ENCODE measurements around the gene PRKN. TPM values are rescaled to one million over a fixed set of nuclear protein-coding genes. Genes with fewer than 3 reads are reported as not detected.

The PRKN gene
- total and polyA plus RNA-seq, 2 donors (not counting 1 experiment from before 2014, with no cell fraction given): 0.43 to 4.6 TPM

DNA sequence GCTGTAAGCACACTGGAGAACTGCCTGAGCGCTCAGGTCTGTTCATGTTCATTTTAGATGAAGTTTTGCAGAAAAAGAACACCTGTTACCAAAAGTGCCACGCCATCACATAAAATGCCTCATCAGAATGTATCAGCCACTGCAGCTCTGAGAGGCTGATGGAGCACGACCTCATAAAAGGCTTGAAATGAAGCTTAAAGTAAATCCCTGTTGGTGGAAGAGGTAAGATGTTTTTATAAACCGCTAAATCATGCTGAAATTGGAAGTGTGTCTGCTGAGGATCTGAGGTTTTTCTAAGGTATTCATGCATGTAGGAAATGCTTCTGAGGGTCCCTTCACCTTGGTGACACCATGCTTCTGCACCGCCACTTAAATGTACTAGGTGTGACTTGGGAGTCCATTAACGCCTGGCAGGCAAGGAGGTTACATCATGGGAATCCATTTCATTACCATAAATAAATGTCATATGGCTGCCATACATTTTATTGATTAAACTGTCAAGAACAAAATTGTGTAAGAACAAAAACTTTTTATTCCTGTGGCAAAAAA is 1090.6 kb downstream of the PRKN start:
- Histone ChIP-seq H3K4me1 (ENCODE audit: control insufficient read depth, extremely low read depth, insufficient read depth, low read length) (no peaks in the 10 kb centered on the region), H3K36me3 (ENCODE audit: control insufficient read depth, insufficient read depth, low read length) (no peaks in the 10 kb centered on the region), H4K20me1 (ENCODE audit: control insufficient read depth, extremely low read depth, insufficient read depth, low read length) (no peaks in the 10 kb centered on the region), H2AFZ (ENCODE audit: low read length) (no peak overlapping the region), H3K79me2 (ENCODE audit: control insufficient read depth, insufficient read depth, low read length) (no peaks in the 10 kb centered on the region), H3K9ac (ENCODE audit: insufficient read depth, low read length) (no peak overlapping the region), H3K9me3 (ENCODE audit: control insufficient read depth, insufficient read depth, low read depth, low read length) (no peaks in the 10 kb centered on the region), H3K27me3 (ENCODE audit: control insufficient read depth, insufficient read depth, low read length) (no peaks in the 10 kb centered on the region), H3K4me3 (replicated peaks in 1 of 4; ENCODE audit: control extremely low read depth in 1 of 4, insufficient read depth in 1 of 4, low read depth in 3 of 4, low read length in 4 of 4) (no peak overlapping the region), H3K27ac (ENCODE audit: insufficient read depth, low read length) (no peak overlapping the region), H3K4me2 (ENCODE audit: extremely low read depth, insufficient read depth, low read length) (no peak overlapping the region)
- no peak for DNase-seq (ENCODE audit: low read depth in 2 of 2)
- no peak for TF ChIP-seq EZH2 (IDR thresholded peaks at IDR 0.05; ENCODE audit: low read length, missing control alignments)
- TF ChIP-seq, protein P1, sequence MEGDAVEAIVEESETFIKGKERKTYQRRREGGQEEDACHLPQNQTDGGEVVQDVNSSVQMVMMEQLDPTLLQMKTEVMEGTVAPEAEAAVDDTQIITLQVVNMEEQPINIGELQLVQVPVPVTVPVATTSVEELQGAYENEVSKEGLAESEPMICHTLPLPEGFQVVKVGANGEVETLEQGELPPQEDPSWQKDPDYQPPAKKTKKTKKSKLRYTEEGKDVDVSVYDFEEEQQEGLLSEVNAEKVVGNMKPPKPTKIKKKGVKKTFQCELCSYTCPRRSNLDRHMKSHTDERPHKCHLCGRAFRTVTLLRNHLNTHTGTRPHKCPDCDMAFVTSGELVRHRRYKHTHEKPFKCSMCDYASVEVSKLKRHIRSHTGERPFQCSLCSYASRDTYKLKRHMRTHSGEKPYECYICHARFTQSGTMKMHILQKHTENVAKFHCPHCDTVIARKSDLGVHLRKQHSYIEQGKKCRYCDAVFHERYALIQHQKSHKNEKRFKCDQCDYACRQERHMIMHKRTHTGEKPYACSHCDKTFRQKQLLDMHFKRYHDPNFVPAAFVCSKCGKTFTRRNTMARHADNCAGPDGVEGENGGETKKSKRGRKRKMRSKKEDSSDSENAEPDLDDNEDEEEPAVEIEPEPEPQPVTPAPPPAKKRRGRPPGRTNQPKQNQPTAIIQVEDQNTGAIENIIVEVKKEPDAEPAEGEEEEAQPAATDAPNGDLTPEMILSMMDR (conservative IDR thresholded peaks at IDR 0.05 in 1 of 2, IDR thresholded peaks at IDR 0.05 in 1 of 2; ENCODE audit: low read depth in 1 of 2, low read length in 2 of 2): no peak

GRCh38 chr6:161635975-161636374 is 1091.6 kb downstream of the PRKN start:
- Histone ChIP-seq H4K20me1 (ENCODE audit: control insufficient read depth, extremely low read depth, insufficient read depth, low read length) (no peaks in the 10 kb centered on the region), H3K36me3 (ENCODE audit: control insufficient read depth, insufficient read depth, low read length) (no peaks in the 10 kb centered on the region), H3K9me3 (ENCODE audit: control insufficient read depth, insufficient read depth, low read depth, low read length) (no peaks in the 10 kb centered on the region), H3K27me3 (ENCODE audit: control insufficient read depth, insufficient read depth, low read length) (no peaks in the 10 kb centered on the region), H3K4me1 (ENCODE audit: control insufficient read depth, extremely low read depth, insufficient read depth, low read length) (peaks cover 3% of the 10 kb centered on the region), H2AFZ (ENCODE audit: low read length) (no peak overlapping the region), H3K4me3 (replicated peaks in 1 of 4; ENCODE audit: control extremely low read depth in 1 of 4, insufficient read depth in 1 of 4, low read depth in 3 of 4, low read length in 4 of 4) (no peak overlapping the region), H3K4me2 (ENCODE audit: extremely low read depth, insufficient read depth, low read length) (no peak overlapping the region), H3K27ac (ENCODE audit: insufficient read depth, low read length) (no peak overlapping the region), H3K79me2 (ENCODE audit: control insufficient read depth, insufficient read depth, low read length) (no peaks in the 10 kb centered on the region), H3K9ac (ENCODE audit: insufficient read depth, low read length) (no peak overlapping the region)
- DNase-seq (ENCODE audit: low read depth in 2 of 2): no peak
- TF ChIP-seq, protein P1 (conservative IDR thresholded peaks at IDR 0.05 in 1 of 2, IDR thresholded peaks at IDR 0.05 in 1 of 2; ENCODE audit: low read depth in 1 of 2, low read length in 2 of 2): no peak
- no peak for TF ChIP-seq EZH2 (IDR thresholded peaks at IDR 0.05; ENCODE audit: low read length, missing control alignments)

- H3K27me3 ChIP-seq (ENCODE audit: control insufficient read depth, insufficient read depth, low read length): no peaks in the 10 kb centered on the region
- no peaks in the 10 kb centered on the region for H3K79me2 ChIP-seq (ENCODE audit: control insufficient read depth, insufficient read depth, low read length)
- no peak overlapping the region for H3K27ac ChIP-seq (ENCODE audit: insufficient read depth, low read length)
- no peak for TF ChIP-seq EZH2 (IDR thresholded peaks at IDR 0.05; ENCODE audit: low read length, missing control alignments)
- TF ChIP-seq, protein P1 (conservative IDR thresholded peaks at IDR 0.05 in 1 of 2, IDR thresholded peaks at IDR 0.05 in 1 of 2; ENCODE audit: low read depth in 1 of 2, low read length in 2 of 2): no peak
- H3K4me2 ChIP-seq (ENCODE audit: extremely low read depth, insufficient read depth, low read length): no peak overlapping the region
- H3K36me3 ChIP-seq (ENCODE audit: control insufficient read depth, insufficient read depth, low read length): no peaks in the 10 kb centered on the region
- no peaks in the 10 kb centered on the region for H3K9me3 ChIP-seq (ENCODE audit: control insufficient read depth, insufficient read depth, low read depth, low read length)
- no peak for DNase-seq (ENCODE audit: low read depth in 2 of 2)
- H3K9ac ChIP-seq (ENCODE audit: insufficient read depth, low read length): no peak overlapping the region
- H3K4me3 ChIP-seq (replicated peaks in 1 of 4; ENCODE audit: control extremely low read depth in 1 of 4, insufficient read depth in 1 of 4, low read depth in 3 of 4, low read length in 4 of 4): no peak overlapping the region
- H2AFZ ChIP-seq (ENCODE audit: low read length): no peak overlapping the region
- H4K20me1 ChIP-seq (ENCODE audit: control insufficient read depth, extremely low read depth, insufficient read depth, low read length): no peaks in the 10 kb centered on the region
- H3K4me1 ChIP-seq (ENCODE audit: control insufficient read depth, extremely low read depth, insufficient read depth, low read length): peaks cover 4% of the 10 kb centered on the region
Observed at GRCh38 chr6:161634916-161635315, 1092.7 kb downstream of the PRKN start.

Data from fibroblast of lung (primary cell).